AG10803 (cell line): ENCODE results near the gene COPG1.

ENCODE experiments used
- DNase-seq: peaks from one replicate; pipeline ENCODE4 v3.0.0; 2010; ENCODE audit warnings: low read depth
- H3K4me3 ChIP-seq: 2 replicates; pipeline ENCODE4 v1.5.1; 2011; ENCODE audit warnings: mild to moderate bottlenecking, low read length, control low read depth
- CTCF ChIP-seq: conservative IDR thresholded peaks from 2 replicates; pipeline ENCODE4 v1.5.1; 2011; ENCODE audit warnings: mild to moderate bottlenecking, low read length, control low read depth, inconsistent platforms

Gene COPG1

GRCh38 chr3:129281726-129282125 lies 32.3 kb downstream of the COPG1 start:
- no peak overlapping the region for H3K4me3 ChIP-seq
- no peak for TF ChIP-seq CTCF
- no peak for DNase-seq

- peak; percentile 75 for DNase-seq
- no peak overlapping the region for H3K4me3 ChIP-seq
- peak; percentile 16; the same call in 1 of the 2 replicates for TF ChIP-seq CTCF
These were observed 33.4 kb downstream of the COPG1 start for GRCh38 chr3:129282727-129283327.

- no peak overlapping the region for H3K4me3 ChIP-seq
- DNase-seq = peak; percentile 73
- no peak for TF ChIP-seq CTCF
These were observed 36.7 kb downstream of the COPG1 start for GRCh38 chr3:129286081-129286480.

GRCh38 chr3:129288446-129288845 lies 39.0 kb downstream of the COPG1 start:
- TF ChIP-seq CTCF = no peak
- no peak overlapping the region for H3K4me3 ChIP-seq
- DNase-seq = no peak

GRCh38 chr3:129289201-129289921 lies 40.0 kb downstream of the COPG1 start:
- no peak overlapping the region for H3K4me3 ChIP-seq
- DNase-seq = peak; percentile 57
- no peak for TF ChIP-seq CTCF

GRCh38 chr3:129291236-129291886 lies 42.0 kb downstream of the COPG1 start:
- H3K4me3 ChIP-seq = no peak overlapping the region
- DNase-seq = peak; percentile 33
- no peak for TF ChIP-seq CTCF
